Astrocyte (in vitro differentiated cells and primary cell): ENCODE data around the gene NRG2. TPM values are rescaled to one million over a fixed set of nuclear protein-coding genes. Genes with fewer than 3 reads are reported as not detected.

Experiments
- DNase-seq: peaks from one replicate; pipeline ENCODE4 v3.0.0-alpha.2; 2010; ENCODE audit warnings: low read depth
- FAIRE-seq: peaks from 2 replicates; lab custom pipeline; 2011; peaks lifted over from hg19 to GRCh38; lab: Jason Lieb, UNC
- H2AFZ ChIP-seq: 2 replicates; pipeline ENCODE4 v1.6.0; 2012; ENCODE audit warnings: low read depth, low read length, inconsistent platforms
- H3K27ac ChIP-seq: 2 replicates; pipeline ENCODE4 v1.5.1; 2011; ENCODE audit warnings: low read depth, low read length, inconsistent platforms
- H3K27me3 ChIP-seq: 2 replicates; pipeline ENCODE4 v1.6.0; 2011; ENCODE audit warnings: low read length, inconsistent platforms; ENCODE audit not compliant: insufficient read depth
- H3K36me3 ChIP-seq: 2 replicates; pipeline ENCODE4 v1.5.1; 2011; ENCODE audit warnings: low read length, inconsistent platforms; ENCODE audit not compliant: insufficient read depth
- H3K4me1 ChIP-seq: 2 replicates; pipeline ENCODE4 v1.5.1; 2011; ENCODE audit warnings: low read length, inconsistent platforms; ENCODE audit not compliant: insufficient read depth
- H3K4me2 ChIP-seq: 2 replicates; pipeline ENCODE4 v1.6.0; 2012; ENCODE audit warnings: low read length, inconsistent platforms
- H3K4me3 ChIP-seq: 2 replicates; pipeline ENCODE4 v1.5.1; 2011; ENCODE audit warnings: low read depth, mild to moderate bottlenecking, low read length, inconsistent platforms; ENCODE audit not compliant: insufficient read depth
- H3K79me2 ChIP-seq: 2 replicates; pipeline ENCODE4 v1.6.0; 2012; ENCODE audit warnings: mild to moderate bottlenecking, low read length, inconsistent platforms; ENCODE audit not compliant: insufficient read depth
- H3K9ac ChIP-seq: 2 replicates; pipeline ENCODE4 v1.6.0; 2012; ENCODE audit warnings: mild to moderate bottlenecking, low read length, inconsistent platforms
- H3K9me3 ChIP-seq: 2 replicates; pipeline ENCODE4 v1.5.1; 2012; ENCODE audit warnings: low read depth, mild to moderate bottlenecking, low read length, inconsistent platforms; ENCODE audit not compliant: insufficient read depth
- H4K20me1 ChIP-seq: 2 replicates; pipeline ENCODE4 v1.6.0; 2012; ENCODE audit warnings: low read length, inconsistent platforms; ENCODE audit not compliant: insufficient read depth
- H3K27ac Mint-ChIP-seq: one replicate; pipeline ENCODE4 v1.8.0; 2021; ENCODE audit warnings: mild to moderate bottlenecking, mixed read lengths; ENCODE audit not compliant: unreplicated experiment
- H3K27me3 Mint-ChIP-seq: one replicate; pipeline ENCODE4 v1.8.0; 2021; ENCODE audit warnings: low read depth, mixed read lengths; ENCODE audit not compliant: unreplicated experiment
- H3K36me3 Mint-ChIP-seq: one replicate; pipeline ENCODE4 v1.8.0; 2021; ENCODE audit warnings: low read depth, mixed read lengths; ENCODE audit not compliant: unreplicated experiment
- H3K4me1 Mint-ChIP-seq: one replicate; pipeline ENCODE4 v1.8.0; 2021; ENCODE audit warnings: low read depth, mixed read lengths; ENCODE audit not compliant: unreplicated experiment
- H3K4me3 Mint-ChIP-seq: one replicate; pipeline ENCODE4 v1.8.0; 2021; ENCODE audit warnings: mild to moderate bottlenecking, moderate library complexity, mixed read lengths; ENCODE audit not compliant: unreplicated experiment
- H3K9me3 Mint-ChIP-seq: one replicate; pipeline ENCODE4 v1.8.0; 2021; ENCODE audit warnings: mild to moderate bottlenecking, mixed read lengths; ENCODE audit not compliant: unreplicated experiment
- CTCF ChIP-seq: IDR thresholded peaks from 2 replicates; pipeline ENCODE4 v1.5.1; 2011; ENCODE audit warnings: low read depth, mild to moderate bottlenecking, inconsistent platforms, low read length, moderate library complexity; ENCODE audit not compliant: insufficient read depth
- EZH2 ChIP-seq: IDR thresholded peaks from 2 replicates; pipeline ENCODE4 v1.6.1; 2012; ENCODE audit warnings: mild to moderate bottlenecking, low read length, inconsistent platforms; ENCODE audit not compliant: insufficient read depth
- total RNA-seq: library from RNA; stranded (reverse); gene quantifications from 2 replicates; pipeline ENCODE4 v1.2.1, GENCODE V29; 2021

The NRG2 gene
- total RNA-seq, 1 donor from 2014 or later = 0.54 TPM

GRCh38 chr5:139974661-139975060, 68.4 kb downstream of the NRG2 start:
- no peak overlapping the region for H3K27ac Mint-ChIP-seq
- H3K27me3 Mint-ChIP-seq = peaks cover 38% of the 10 kb centered on the region
- H3K36me3 Mint-ChIP-seq = no peaks in the 10 kb centered on the region
- Histone ChIP-seq H3K4me3 (no peak overlapping the region), H3K27me3 (peaks cover 8% of the 10 kb centered on the region), H3K4me2 (no peak overlapping the region), H2AFZ (no peak overlapping the region), H3K79me2 (no peaks in the 10 kb centered on the region), H3K9ac (no peak overlapping the region), H3K4me1 (no peaks in the 10 kb centered on the region), H3K27ac (no peak overlapping the region), H4K20me1 (no peaks in the 10 kb centered on the region), H3K9me3 (no peaks in the 10 kb centered on the region), H3K36me3 (no peaks in the 10 kb centered on the region)
- TF ChIP-seq CTCF (no peak), EZH2 (no peak)
- FAIRE-seq = no peak
- peaks cover 3% of the 10 kb centered on the region for H3K9me3 Mint-ChIP-seq
- peaks cover 2% of the 10 kb centered on the region for H3K4me1 Mint-ChIP-seq
- DNase-seq = no peak
- H3K4me3 Mint-ChIP-seq = no peak overlapping the region

DNA sequence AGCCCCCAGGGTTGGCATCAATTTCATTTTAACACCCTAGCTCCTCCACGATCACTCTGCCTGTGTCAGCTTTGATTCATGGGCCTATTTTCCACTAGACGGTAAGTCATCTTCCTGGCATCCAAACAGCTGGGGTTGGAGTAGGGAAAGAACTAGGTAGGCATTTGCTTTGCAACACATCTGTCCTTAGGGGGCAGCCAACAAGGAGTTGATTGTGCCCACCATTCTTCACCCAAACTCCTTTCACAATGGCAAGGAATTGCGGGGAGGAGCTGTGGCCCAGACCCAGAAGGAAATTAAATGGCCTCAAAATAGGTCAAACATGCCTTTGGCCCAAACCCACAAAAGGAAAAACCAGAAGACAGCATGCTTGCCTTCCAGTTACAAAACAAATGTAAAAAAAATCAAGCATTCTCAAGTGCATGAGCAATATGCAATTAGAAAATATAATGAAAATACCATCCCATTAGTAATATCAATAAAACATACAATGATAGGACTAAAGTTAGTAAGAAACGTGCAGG, 71.8 kb downstream of the NRG2 start:
- FAIRE-seq (no peak), DNase-seq (no peak)
- Histone ChIP-seq H3K36me3 (no peaks in the 10 kb centered on the region), H3K4me1 (no peaks in the 10 kb centered on the region), H4K20me1 (no peaks in the 10 kb centered on the region), H3K9ac (no peak overlapping the region), H3K79me2 (no peaks in the 10 kb centered on the region), H3K4me2 (no peak overlapping the region), H3K9me3 (no peaks in the 10 kb centered on the region), H3K27me3 (peaks cover 5% of the 10 kb centered on the region), H3K4me3 (no peak overlapping the region), H3K27ac (no peak overlapping the region), H2AFZ (no peak overlapping the region)
- H3K4me3 Mint-ChIP-seq = no peak overlapping the region
- peaks cover 2% of the 10 kb centered on the region for H3K4me1 Mint-ChIP-seq
- H3K36me3 Mint-ChIP-seq = no peaks in the 10 kb centered on the region
- no peaks in the 10 kb centered on the region for H3K9me3 Mint-ChIP-seq
- TF ChIP-seq EZH2 = no peak
- no peak for TF ChIP-seq CTCF
- no peak overlapping the region for H3K27ac Mint-ChIP-seq
- peaks cover 37% of the 10 kb centered on the region for H3K27me3 Mint-ChIP-seq

GRCh38 chr5:139969318-139969717, 73.8 kb downstream of the NRG2 start:
- H4K20me1 ChIP-seq = no peaks in the 10 kb centered on the region
- Mint-ChIP-seq H3K27ac (no peak overlapping the region), H3K4me3 (no peak overlapping the region), H3K36me3 (no peaks in the 10 kb centered on the region), H3K9me3 (no peaks in the 10 kb centered on the region), H3K4me1 (peaks cover 2% of the 10 kb centered on the region), H3K27me3 (peaks cover 47% of the 10 kb centered on the region)
- no peaks in the 10 kb centered on the region for H3K79me2 ChIP-seq
- no peak overlapping the region for H3K4me2 ChIP-seq
- no peak for TF ChIP-seq CTCF
- no peak for TF ChIP-seq EZH2
- H2AFZ ChIP-seq = no peak overlapping the region
- no peak overlapping the region for H3K9ac ChIP-seq
- no peak overlapping the region for H3K4me3 ChIP-seq
- no peak for DNase-seq
- no peaks in the 10 kb centered on the region for H3K36me3 ChIP-seq
- no peaks in the 10 kb centered on the region for H3K4me1 ChIP-seq
- H3K27me3 ChIP-seq = peaks cover 3% of the 10 kb centered on the region
- H3K9me3 ChIP-seq = no peaks in the 10 kb centered on the region
- no peak for FAIRE-seq
- H3K27ac ChIP-seq = no peak overlapping the region
